WTC11 (cell line): ENCODE data around the gene COMTD1. TPM values are rescaled to one million over a fixed set of nuclear protein-coding genes. Genes with fewer than 3 reads are reported as not detected.
A peak's percentile ranks its signal among the peaks of the same experiment; 100 is the strongest.
"Not testable (repeated sequence)": the region's sequence is repeated elsewhere in the genome, so short reads cannot be mapped to it uniquely, and the experiment has no call there.

Source experiments
- ATAC-seq: fragments of 200-7000 bp; cut with Tn5 transposase; 2 replicates; pipeline ENCODE4 v1.10.0; 2021; ENCODE audit warnings: mild to moderate bottlenecking, moderate library complexity
- CTCF ChIA-PET: fragments of 300-600 bp; sonication (Branson Sonifier 250); formaldehyde crosslinking; loops from one replicate; lab custom pipeline; 2021; ENCODE audit warnings: antibody characterized with exemption; lab: Charles Lee
- POLR2A ChIA-PET: fragments of 350-600 bp; sonication (Branson Sonifier 250); formaldehyde crosslinking; loops from one replicate; lab custom pipeline; 2021; ENCODE audit warnings: antibody characterized with exemption; lab: Charles Lee
- DNase-seq: peaks from one replicate; pipeline ENCODE4 v3.0.0; 2021; ENCODE audit warnings: low spot score
- H3K27ac Mint-ChIP-seq: 2 replicates; pipeline ENCODE4 v1.8.0; 2021; ENCODE audit warnings: mixed read lengths
- H3K27me3 Mint-ChIP-seq: 2 replicates; pipeline ENCODE4 v1.8.0; 2021; ENCODE audit warnings: low read depth, mild to moderate bottlenecking, moderate library complexity, mixed read lengths
- H3K36me3 Mint-ChIP-seq: 2 replicates; pipeline ENCODE4 v1.8.0; 2021; ENCODE audit warnings: mixed read lengths
- H3K4me1 Mint-ChIP-seq: 2 replicates; pipeline ENCODE4 v1.8.0; 2022; ENCODE audit warnings: mixed read lengths
- H3K4me3 Mint-ChIP-seq: 2 replicates; pipeline ENCODE4 v1.8.0; 2021; ENCODE audit warnings: mild to moderate bottlenecking, moderate library complexity, mixed read lengths
- H3K9me3 Mint-ChIP-seq: 2 replicates; pipeline ENCODE4 v1.8.0; 2021; ENCODE audit warnings: mixed read lengths
- FOXP4 ChIP-seq: sonication (generic); formaldehyde crosslinking; IDR thresholded peaks from 2 replicates; pipeline ENCODE4 v1.8.0; 2022; ENCODE audit warnings: mild to moderate bottlenecking, missing genetic modification reagents
- GABPB1 ChIP-seq: sonication (generic); formaldehyde crosslinking; IDR thresholded peaks from 2 replicates; pipeline ENCODE4 v1.8.1; 2023; ENCODE audit warnings: mild to moderate bottlenecking, missing genetic modification reagents
- GRHL2 ChIP-seq: fragments of 250-450 bp; sonication (Bioruptor Pico); IDR thresholded peaks from 2 replicates; pipeline ENCODE4 v1.8.0; 2022; ENCODE audit warnings: mild to moderate bottlenecking, moderate library complexity; ENCODE audit not compliant: insufficient replicate concordance, severe bottlenecking
- JAZF1 ChIP-seq: fragments of 250-450 bp; sonication (Bioruptor Pico); IDR thresholded peaks from 2 replicates; pipeline ENCODE4 v1.9.0; 2021; ENCODE audit warnings: moderate library complexity, mild to moderate bottlenecking, inconsistent platforms
- NR1H2 ChIP-seq: sonication (generic); formaldehyde crosslinking; IDR thresholded peaks from 2 replicates; pipeline ENCODE4 v1.9.0; 2021; ENCODE audit warnings: mild to moderate bottlenecking, moderate library complexity, missing genetic modification reagents
- RELA ChIP-seq: sonication (generic); formaldehyde crosslinking; IDR thresholded peaks from 2 replicates; pipeline ENCODE4 v1.8.1; 2022; ENCODE audit warnings: missing genetic modification reagents, mild to moderate bottlenecking, borderline replicate concordance
- SMAD3 ChIP-seq: sonication (generic); formaldehyde crosslinking; IDR thresholded peaks from 2 replicates; pipeline ENCODE4 v1.8.0; 2022; ENCODE audit warnings: missing genetic modification reagents, mild to moderate bottlenecking, borderline replicate concordance
- SOX15 ChIP-seq: fragments of 250-450 bp; sonication (Bioruptor Pico); IDR thresholded peaks from 2 replicates; pipeline ENCODE4 v1.9.0; 2021; ENCODE audit warnings: mild to moderate bottlenecking
- USF2 ChIP-seq: sonication (generic); formaldehyde crosslinking; IDR thresholded peaks from 2 replicates; pipeline ENCODE4 v1.8.1; 2023; ENCODE audit warnings: mild to moderate bottlenecking, missing genetic modification reagents, moderate library complexity
- ZNF121 ChIP-seq: sonication (generic); formaldehyde crosslinking; IDR thresholded peaks from 2 replicates; pipeline ENCODE4 v1.8.0; 2023; ENCODE audit warnings: missing genetic modification reagents
- ZNF425 ChIP-seq: fragments of 250-450 bp; sonication (Bioruptor Pico); conservative IDR thresholded peaks from 2 replicates; pipeline ENCODE4 v1.9.0; 2021; ENCODE audit warnings: mild to moderate bottlenecking
- total RNA-seq: library from RNA; stranded (reverse); gene quantifications from 3 replicates; pipeline ENCODE4 v1.2.3, GENCODE V29; 2021
- TF ChIP-seq, protein P1 (sequence below): sonication (generic); formaldehyde crosslinking; IDR thresholded peaks from 2 replicates; pipeline ENCODE4 v1.8.0; 2023; ENCODE audit warnings: missing genetic modification reagents
- TF ChIP-seq, protein P2 (sequence below): sonication (generic); formaldehyde crosslinking; IDR thresholded peaks from 2 replicates; pipeline ENCODE4 v1.8.1; 2023; ENCODE audit warnings: mild to moderate bottlenecking, missing genetic modification reagents

Gene COMTD1
- total RNA-seq, 1 experiment from 2014 or later: 47.8 TPM

GRCh38 chr10:75205908-75206307 lies 29.8 kb downstream of the COMTD1 start:
- H3K4me1 Mint-ChIP-seq: peaks cover 26% of the 10 kb centered on the region
- H3K27ac Mint-ChIP-seq: no peak overlapping the region
- ATAC-seq: no peak
- DNase-seq: no peak
- TF ChIP-seq NR1H2 (no peak), SOX15 (no peak), ZNF121 (CRISPR knock-in tag) (peak; percentile 59; the same call in 1 of the 2 replicates), GRHL2 (CRISPR knock-in tag) (no peak)
- TF ChIP-seq, protein P1, sequence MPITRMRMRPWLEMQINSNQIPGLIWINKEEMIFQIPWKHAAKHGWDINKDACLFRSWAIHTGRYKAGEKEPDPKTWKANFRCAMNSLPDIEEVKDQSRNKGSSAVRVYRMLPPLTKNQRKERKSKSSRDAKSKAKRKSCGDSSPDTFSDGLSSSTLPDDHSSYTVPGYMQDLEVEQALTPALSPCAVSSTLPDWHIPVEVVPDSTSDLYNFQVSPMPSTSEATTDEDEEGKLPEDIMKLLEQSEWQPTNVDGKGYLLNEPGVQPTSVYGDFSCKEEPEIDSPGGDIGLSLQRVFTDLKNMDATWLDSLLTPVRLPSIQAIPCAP (CRISPR knock-in tag): no peak
- TF ChIP-seq, protein P2, sequence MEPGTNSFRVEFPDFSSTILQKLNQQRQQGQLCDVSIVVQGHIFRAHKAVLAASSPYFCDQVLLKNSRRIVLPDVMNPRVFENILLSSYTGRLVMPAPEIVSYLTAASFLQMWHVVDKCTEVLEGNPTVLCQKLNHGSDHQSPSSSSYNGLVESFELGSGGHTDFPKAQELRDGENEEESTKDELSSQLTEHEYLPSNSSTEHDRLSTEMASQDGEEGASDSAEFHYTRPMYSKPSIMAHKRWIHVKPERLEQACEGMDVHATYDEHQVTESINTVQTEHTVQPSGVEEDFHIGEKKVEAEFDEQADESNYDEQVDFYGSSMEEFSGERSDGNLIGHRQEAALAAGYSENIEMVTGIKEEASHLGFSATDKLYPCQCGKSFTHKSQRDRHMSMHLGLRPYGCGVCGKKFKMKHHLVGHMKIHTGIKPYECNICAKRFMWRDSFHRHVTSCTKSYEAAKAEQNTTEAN (CRISPR knock-in tag): no peak
- ChIA-PET CTCF (interaction anchor here (1.0 to 1.8 kb wide), 3 partner anchors 18 to 30 kb away, joined by 3 to 6 read pairs (median 5); partner anchors contain the start of gene COMTD1), POLR2A (interaction anchor here (0.7 kb wide), 1 partner anchor 1261 kb away, joined by 5 read pairs; no protein-coding TSS in a partner anchor)
- H3K9me3 Mint-ChIP-seq: no peaks in the 10 kb centered on the region
- H3K27me3 Mint-ChIP-seq: no peaks in the 10 kb centered on the region
- no peaks in the 10 kb centered on the region for H3K36me3 Mint-ChIP-seq
- no peak overlapping the region for H3K4me3 Mint-ChIP-seq

GRCh38 chr10:75203724-75204123 lies 32.0 kb downstream of the COMTD1 start:
- no peak overlapping the region for H3K4me3 Mint-ChIP-seq
- DNase-seq (no peak), ATAC-seq (peak; percentile 72)
- H3K36me3 Mint-ChIP-seq: no peaks in the 10 kb centered on the region
- TF ChIP-seq SMAD3 (CRISPR knock-in tag): no peak
- no peak for TF ChIP-seq JAZF1 (CRISPR knock-in tag)
- TF ChIP-seq ZNF425 (CRISPR knock-in tag): no peak
- no peak for TF ChIP-seq RELA (CRISPR knock-in tag)
- TF ChIP-seq USF2 (CRISPR knock-in tag): no peak
- TF ChIP-seq FOXP4 (CRISPR knock-in tag): no peak
- no peak for TF ChIP-seq GABPB1 (CRISPR knock-in tag)
- ChIA-PET CTCF (interaction anchor here (0.6 to 1.7 kb wide), 5 partner anchors 12 to 95 kb away, joined by 3 to 12 read pairs (median 4); partner anchors contain the start of gene COMTD1), POLR2A (no interaction called here)
- no peaks in the 10 kb centered on the region for H3K9me3 Mint-ChIP-seq
- H3K4me1 Mint-ChIP-seq: peaks cover 22% of the 10 kb centered on the region
- 0 out of 2 replicates have a peak overlapping the region, but pooled peaks have one; percentile 66 for H3K27ac Mint-ChIP-seq
- H3K27me3 Mint-ChIP-seq: no peaks in the 10 kb centered on the region

- POLR2A ChIA-PET, H3K27me3 Mint-ChIP-seq, H3K4me3 Mint-ChIP-seq, H3K27ac Mint-ChIP-seq, ATAC-seq, H3K9me3 Mint-ChIP-seq, DNase-seq, H3K36me3 Mint-ChIP-seq: not testable (repeated sequence)
- CTCF ChIA-PET: interaction anchor here (0.6 to 1.7 kb wide), 5 partner anchors 12 to 94 kb away, joined by 3 to 12 read pairs (median 4); partner anchors contain the start of gene COMTD1
- H3K4me1 Mint-ChIP-seq: peaks cover 18% of the 10 kb centered on the region
Observed at GRCh38 chr10:75203046-75203620, 32.6 kb downstream of the COMTD1 start.
